Astrocyte of the cerebellum (primary cell): ENCODE data around the gene IRF9.

Experiments
- DNase-seq: peaks from one replicate; pipeline ENCODE4 v3.0.0-alpha.2; 2011; ENCODE audit warnings: low read depth
- H3K4me3 ChIP-seq: 2 replicates; pipeline ENCODE4 v1.5.1; 2011; ENCODE audit warnings: mild to moderate bottlenecking, low read depth, low read length, moderate library complexity
- in situ Hi-C: cut with HindIII; loops from 2 replicates; pipeline ENCODE4 v1.10.0; 2017; ENCODE audit warnings: low sequenced_read_pairs
- TF ChIP-seq, protein P1 (sequence below): IDR thresholded peaks from 2 replicates; pipeline ENCODE4 v1.5.1; 2012; ENCODE audit warnings: low read length, low read depth, moderate library complexity, mild to moderate bottlenecking; ENCODE audit errors: missing control alignments

Gene IRF9

DNA sequence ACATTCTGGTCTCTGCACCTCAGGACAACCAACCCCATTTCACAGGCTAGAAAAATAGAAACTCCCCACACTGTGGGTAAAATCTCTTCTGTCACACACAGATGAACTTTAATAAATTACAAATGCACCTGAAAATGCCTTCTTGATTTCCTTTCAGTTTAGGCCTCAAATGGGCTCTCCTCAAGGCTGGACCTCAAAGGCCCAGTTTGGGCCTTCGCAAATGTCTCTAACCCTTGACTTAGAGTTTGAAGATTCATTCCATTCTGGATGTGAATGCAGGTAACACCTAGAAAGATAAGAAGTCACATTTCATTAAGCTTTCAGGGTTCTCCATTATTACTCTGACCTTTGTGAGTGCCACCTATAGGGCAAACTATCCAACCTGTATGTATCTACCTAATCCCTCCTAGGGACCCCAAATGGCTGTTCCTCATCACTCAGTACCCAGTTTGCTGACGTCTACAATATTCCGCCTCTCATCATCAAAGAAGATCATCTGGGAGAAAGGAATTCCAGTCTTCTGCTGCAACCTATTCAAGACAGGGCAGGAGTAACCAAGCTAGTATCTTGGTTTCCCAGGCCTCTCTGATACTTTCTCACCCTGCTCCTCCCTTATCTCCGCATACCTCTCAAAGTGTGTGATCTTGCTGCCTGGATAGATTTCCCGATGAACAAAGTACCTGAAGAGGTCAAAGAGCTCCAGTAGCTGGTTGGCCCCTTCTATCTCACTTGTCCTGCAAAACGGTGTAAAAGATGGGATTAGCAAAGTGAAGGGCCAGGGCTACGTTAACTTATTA is 53.0 kb downstream of the IRF9 start:
- in situ Hi-C loops = no loop called here
- TF ChIP-seq, protein P1, sequence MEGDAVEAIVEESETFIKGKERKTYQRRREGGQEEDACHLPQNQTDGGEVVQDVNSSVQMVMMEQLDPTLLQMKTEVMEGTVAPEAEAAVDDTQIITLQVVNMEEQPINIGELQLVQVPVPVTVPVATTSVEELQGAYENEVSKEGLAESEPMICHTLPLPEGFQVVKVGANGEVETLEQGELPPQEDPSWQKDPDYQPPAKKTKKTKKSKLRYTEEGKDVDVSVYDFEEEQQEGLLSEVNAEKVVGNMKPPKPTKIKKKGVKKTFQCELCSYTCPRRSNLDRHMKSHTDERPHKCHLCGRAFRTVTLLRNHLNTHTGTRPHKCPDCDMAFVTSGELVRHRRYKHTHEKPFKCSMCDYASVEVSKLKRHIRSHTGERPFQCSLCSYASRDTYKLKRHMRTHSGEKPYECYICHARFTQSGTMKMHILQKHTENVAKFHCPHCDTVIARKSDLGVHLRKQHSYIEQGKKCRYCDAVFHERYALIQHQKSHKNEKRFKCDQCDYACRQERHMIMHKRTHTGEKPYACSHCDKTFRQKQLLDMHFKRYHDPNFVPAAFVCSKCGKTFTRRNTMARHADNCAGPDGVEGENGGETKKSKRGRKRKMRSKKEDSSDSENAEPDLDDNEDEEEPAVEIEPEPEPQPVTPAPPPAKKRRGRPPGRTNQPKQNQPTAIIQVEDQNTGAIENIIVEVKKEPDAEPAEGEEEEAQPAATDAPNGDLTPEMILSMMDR = no peak

DNA sequence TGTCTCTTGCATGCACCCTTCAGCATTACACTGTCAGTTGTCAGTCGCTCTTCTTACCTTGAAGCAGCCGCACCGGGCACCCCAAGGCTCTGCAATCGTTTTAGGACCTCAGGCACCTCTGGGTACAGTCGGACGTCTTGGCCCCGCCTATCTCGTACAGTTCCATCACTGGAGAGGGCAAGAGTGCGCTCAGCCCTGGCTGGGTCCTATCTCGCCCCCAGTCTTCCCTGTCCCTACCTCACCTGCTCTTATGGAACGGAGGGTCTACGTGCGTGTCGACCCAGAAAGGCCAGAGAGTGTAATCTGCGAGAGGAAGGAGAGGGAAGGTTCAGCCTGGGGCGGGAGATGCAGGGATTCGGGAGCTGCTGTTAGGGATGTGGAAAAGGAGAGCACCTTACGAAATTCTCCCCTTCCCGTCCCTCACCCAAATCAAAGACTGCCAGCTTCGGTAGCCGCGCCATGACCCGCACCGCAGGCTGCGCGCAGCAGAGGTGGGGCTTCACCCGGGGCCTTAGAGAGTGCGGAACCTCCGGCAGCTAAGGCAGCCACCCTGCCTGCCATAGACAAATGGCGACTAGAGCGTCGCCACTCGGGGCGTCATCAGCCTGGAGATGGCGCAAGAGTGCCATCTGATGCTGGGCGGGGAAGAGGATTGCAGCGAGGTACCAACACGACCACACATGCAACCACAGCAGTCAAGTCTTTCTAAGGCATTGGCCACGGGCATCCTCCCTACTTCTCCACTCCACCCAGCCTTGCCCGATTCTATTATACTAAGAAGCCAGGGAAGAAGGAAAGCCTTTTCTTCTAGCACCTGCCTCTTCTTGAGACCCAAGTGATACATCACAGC is 54.7 kb downstream of the IRF9 start, which contains the start of gene MDP1:
Gene MDP1 (minus strand): TSS at position 572 of the 850 bp plus-strand sequence. CDS start 111 bp downstream, at position 461.
- TF ChIP-seq, protein P1 = peak; percentile 60
- H3K4me3 ChIP-seq = peak within 1 kb of the TSS; percentile 88
- in situ Hi-C loops = no loop called here
- peak; percentile 47 for DNase-seq

More for the DNA sequence above, 53.0 kb downstream of the IRF9 start:
- no peak for DNase-seq
- peak overlapping the region; percentile 74 for H3K4me3 ChIP-seq
